ENCODE measurements around the gene FERMT2. TPM values are rescaled to one million over a fixed set of nuclear protein-coding genes. Genes with fewer than 3 reads are reported as not detected.

The FERMT2 gene
- total RNA-seq (2021; fragmentation: NEBNext Ultra II Directional; extraction: Animal tissue kit (Norgen Biotek cat#: 25700)), result 100 to 1,000 TPM; 109 to 152 (median 127) TPM
- long read RNA-seq, transcript FERMT2-201 (15 exons, 3,338 nt), result major isoform, 23 of 80 reads
- long read RNA-seq, partial matches to known transcripts, result 43 of 80 reads
- long read RNA-seq, other reads (novel, unspliced or antisense), result 13 of 80 reads

GRCh38 chr14:52950898-52951680 lies at the start of gene FERMT2:
Gene FERMT2 (minus strand): TSS chr14:52951050. CDS start chr14:52950568, 482 bp downstream.
- peak; percentile 71 for DNase-seq
- Mint-ChIP-seq H3K4me1 (ENCODE audit: low read depth) (peaks cover 28% of the 10 kb centered on the region), H3K27me3 (ENCODE audit: insufficient read depth) (no peaks in the 10 kb centered on the region), H3K9me3 (no peaks in the 10 kb centered on the region), H3K36me3 (ENCODE audit: low read depth) (peaks cover 31% of the 10 kb centered on the region), H3K27ac (peak within 1 kb of the TSS; percentile 94), H3K4me3 (peak within 1 kb of the TSS; percentile 95)
- TF ChIP-seq, protein P1, sequence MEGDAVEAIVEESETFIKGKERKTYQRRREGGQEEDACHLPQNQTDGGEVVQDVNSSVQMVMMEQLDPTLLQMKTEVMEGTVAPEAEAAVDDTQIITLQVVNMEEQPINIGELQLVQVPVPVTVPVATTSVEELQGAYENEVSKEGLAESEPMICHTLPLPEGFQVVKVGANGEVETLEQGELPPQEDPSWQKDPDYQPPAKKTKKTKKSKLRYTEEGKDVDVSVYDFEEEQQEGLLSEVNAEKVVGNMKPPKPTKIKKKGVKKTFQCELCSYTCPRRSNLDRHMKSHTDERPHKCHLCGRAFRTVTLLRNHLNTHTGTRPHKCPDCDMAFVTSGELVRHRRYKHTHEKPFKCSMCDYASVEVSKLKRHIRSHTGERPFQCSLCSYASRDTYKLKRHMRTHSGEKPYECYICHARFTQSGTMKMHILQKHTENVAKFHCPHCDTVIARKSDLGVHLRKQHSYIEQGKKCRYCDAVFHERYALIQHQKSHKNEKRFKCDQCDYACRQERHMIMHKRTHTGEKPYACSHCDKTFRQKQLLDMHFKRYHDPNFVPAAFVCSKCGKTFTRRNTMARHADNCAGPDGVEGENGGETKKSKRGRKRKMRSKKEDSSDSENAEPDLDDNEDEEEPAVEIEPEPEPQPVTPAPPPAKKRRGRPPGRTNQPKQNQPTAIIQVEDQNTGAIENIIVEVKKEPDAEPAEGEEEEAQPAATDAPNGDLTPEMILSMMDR (IDR thresholded peaks at IDR 0.05), result no peak; the same call in 1 of the 2 replicates

DNA sequence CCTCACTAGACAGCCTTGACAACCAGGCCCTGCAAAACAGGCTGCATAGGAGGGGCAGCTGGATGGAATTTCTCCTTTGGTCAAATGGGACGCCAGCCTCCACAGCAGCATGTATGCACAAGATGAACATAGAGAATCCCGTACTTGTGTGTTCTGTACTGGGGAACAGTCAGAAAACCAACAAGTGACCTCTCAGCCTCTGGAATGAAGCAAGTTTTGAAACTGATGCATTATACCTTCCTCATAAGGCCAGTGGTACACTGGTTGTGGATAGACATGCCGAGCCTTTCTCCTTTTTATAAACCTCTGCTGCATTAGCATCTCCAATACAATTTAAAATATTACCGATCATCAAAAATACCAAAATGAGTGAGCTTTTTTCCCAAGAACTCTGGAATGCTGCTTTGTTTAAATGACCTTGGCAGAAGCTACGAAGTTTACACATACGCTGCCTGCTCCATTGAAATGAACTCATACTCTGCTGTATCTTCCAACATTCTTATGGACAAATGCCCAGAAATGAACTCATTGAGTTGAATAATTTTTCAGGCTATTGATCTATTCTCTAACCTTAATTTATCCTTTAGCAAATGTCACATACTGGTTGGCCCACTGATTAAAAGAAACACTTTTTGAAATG lies 47.6 kb upstream of the FERMT2 start:
- DNase-seq, result peak; percentile 77
- H3K36me3 Mint-ChIP-seq (ENCODE audit: low read depth), result no peaks in the 10 kb centered on the region; the same call in 1 of the 2 replicates
- TF ChIP-seq, protein P1 (IDR thresholded peaks at IDR 0.05), result no peak
- H3K4me3 Mint-ChIP-seq, result peak overlapping the region; percentile 49; the same call in 1 of the 2 replicates
- peaks cover 1% of the 10 kb centered on the region; the same call in 1 of the 2 replicates for H3K27me3 Mint-ChIP-seq (ENCODE audit: insufficient read depth)
- H3K27ac Mint-ChIP-seq, result peak overlapping the region; percentile 32
- H3K9me3 Mint-ChIP-seq, result no peaks in the 10 kb centered on the region
- peaks cover 29% of the 10 kb centered on the region for H3K4me1 Mint-ChIP-seq (ENCODE audit: low read depth)

GRCh38 chr14:52996493-52996892 lies 45.6 kb upstream of the FERMT2 start:
- peaks cover 36% of the 10 kb centered on the region for H3K4me1 Mint-ChIP-seq (ENCODE audit: low read depth)
- H3K27ac Mint-ChIP-seq, result no peak overlapping the region
- no peak overlapping the region for H3K4me3 Mint-ChIP-seq
- TF ChIP-seq, protein P1 (IDR thresholded peaks at IDR 0.05), result no peak
- no peaks in the 10 kb centered on the region for H3K27me3 Mint-ChIP-seq (ENCODE audit: insufficient read depth)
- H3K9me3 Mint-ChIP-seq, result no peaks in the 10 kb centered on the region
- H3K36me3 Mint-ChIP-seq (ENCODE audit: low read depth), result no peaks in the 10 kb centered on the region; the same call in 1 of the 2 replicates
- no peak for DNase-seq

DNA sequence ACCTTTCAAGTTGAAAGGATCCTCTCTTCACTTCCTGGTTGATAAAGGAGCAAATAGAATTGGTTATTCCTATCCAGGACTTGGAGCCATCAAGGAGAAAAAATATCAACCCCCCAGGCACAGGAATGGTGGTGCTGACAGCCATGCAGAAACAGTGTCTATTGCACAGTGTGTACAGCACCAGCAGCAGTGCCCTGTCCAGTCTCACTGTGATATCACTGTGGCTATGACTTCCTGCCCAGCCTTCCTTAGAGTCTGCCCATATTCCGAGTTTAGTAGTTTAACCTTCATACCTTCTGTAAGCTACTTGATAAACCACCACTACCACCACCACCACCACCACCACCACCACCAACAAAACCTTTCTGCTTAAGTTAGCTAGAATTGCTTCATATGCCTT lies 45.1 kb upstream of the FERMT2 start:
- no peak overlapping the region for H3K4me3 Mint-ChIP-seq
- no peak for DNase-seq
- H3K27me3 Mint-ChIP-seq (ENCODE audit: insufficient read depth), result no peaks in the 10 kb centered on the region
- peaks cover 36% of the 10 kb centered on the region for H3K4me1 Mint-ChIP-seq (ENCODE audit: low read depth)
- TF ChIP-seq, protein P1 (IDR thresholded peaks at IDR 0.05), result no peak
- H3K27ac Mint-ChIP-seq, result no peak overlapping the region
- no peaks in the 10 kb centered on the region for H3K9me3 Mint-ChIP-seq
- H3K36me3 Mint-ChIP-seq (ENCODE audit: low read depth), result no peaks in the 10 kb centered on the region; the same call in 1 of the 2 replicates

DNA sequence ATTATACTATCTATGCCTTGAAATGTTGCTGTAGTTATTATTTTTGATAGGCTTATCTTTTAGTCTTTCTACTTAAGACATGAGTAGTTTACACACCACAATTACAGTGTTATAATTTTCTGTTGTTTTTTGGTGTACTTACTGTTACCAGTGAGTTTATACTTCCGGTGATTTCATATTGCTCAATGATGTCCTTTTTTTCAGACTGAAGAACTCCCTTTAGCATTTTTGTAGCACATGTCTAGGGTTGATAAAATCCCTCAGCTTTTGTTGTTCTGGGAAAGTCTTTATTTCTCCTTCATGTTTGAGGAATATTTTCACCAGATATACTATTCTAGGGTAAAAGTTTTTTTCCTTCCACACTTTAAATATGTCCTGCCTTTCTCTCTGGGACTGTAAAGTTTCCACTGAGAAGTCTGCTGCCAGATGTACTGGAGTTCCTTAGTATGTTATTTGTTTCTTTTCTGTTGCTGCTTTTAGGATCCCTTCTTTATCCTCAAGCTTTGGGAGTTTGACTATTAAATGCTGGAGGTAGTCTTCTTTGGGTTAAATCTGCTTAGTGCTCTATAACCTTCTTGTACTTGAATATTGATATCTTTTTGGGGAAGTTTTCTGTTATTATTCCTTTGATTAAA lies 41.5 kb upstream of the FERMT2 start:
- peaks cover 14% of the 10 kb centered on the region for H3K4me1 Mint-ChIP-seq (ENCODE audit: low read depth)
- H3K27me3 Mint-ChIP-seq (ENCODE audit: insufficient read depth), result no peaks in the 10 kb centered on the region
- no peak overlapping the region for H3K4me3 Mint-ChIP-seq
- H3K27ac Mint-ChIP-seq, result no peak overlapping the region
- no peaks in the 10 kb centered on the region for H3K9me3 Mint-ChIP-seq
- no peaks in the 10 kb centered on the region; the same call in 1 of the 2 replicates for H3K36me3 Mint-ChIP-seq (ENCODE audit: low read depth)
- TF ChIP-seq, protein P1 (IDR thresholded peaks at IDR 0.05), result no peak
- no peak for DNase-seq
